Vagina (tissue), 2 donors: ENCODE results near the gene CBY2.

Source experiments
- POLR2A ChIP-seq, 2 donors: fragments of 450-650 bp; IDR thresholded peaks; one replicate each; pipeline ENCODE4 v1.6.1; 2017; ENCODE audit warnings: antibody characterized with exemption in 2 of 2, mild to moderate bottlenecking in 2 of 2, moderate library complexity in 2 of 2
- TF ChIP-seq, protein P1 (sequence below), 3 experiments: fragments of 450-650 bp in 2 of 3; fragments of 200-600 bp in 1 of 3; sonication (generic) in 1 of 3; IDR thresholded peaks; one replicate each; pipeline ENCODE4 v1.5.1; 2017 to 2019; ENCODE audit warnings: antibody characterized with exemption in 3 of 3, mild to moderate bottlenecking in 2 of 3, moderate library complexity in 2 of 3

DNA sequence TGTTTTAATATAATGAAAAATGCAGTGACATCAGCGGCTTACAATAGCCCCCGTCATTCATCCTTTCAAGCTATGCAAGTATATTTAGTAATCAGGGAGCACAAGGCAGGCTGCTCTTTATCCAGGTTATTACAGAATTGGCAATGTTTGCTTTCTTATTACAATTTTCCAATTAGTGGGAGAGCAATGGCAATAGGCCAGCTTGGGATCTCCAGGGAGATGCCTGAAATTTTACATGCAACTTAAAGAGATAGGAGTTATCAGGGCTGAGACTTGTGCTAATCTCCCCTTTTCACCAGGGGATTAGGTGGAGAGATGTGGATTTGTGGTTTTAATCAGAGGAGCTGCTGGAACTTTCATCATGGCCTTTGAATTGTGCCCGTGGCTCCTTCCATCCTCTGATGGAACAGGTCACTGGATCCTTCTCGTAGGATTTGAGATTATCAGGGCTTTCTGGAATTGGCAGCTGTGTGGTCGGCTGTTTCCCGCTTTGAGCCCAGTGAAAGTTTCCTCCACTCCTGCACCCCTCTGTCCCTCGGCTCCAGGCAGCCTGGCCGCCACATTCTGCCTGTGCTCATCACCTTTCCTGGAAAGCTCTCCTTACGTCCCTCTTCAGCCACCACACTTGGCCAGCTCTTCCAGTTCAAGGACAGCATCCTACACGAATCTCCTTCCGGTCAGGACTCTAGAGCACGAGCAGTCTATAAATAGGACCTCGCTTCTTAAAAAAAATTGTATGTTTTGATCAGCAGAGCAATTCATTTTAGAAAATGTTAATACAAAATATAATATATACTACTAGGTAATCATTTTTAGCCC is 47.0 kb downstream of the CBY2 start:
- TF ChIP-seq, protein P1, sequence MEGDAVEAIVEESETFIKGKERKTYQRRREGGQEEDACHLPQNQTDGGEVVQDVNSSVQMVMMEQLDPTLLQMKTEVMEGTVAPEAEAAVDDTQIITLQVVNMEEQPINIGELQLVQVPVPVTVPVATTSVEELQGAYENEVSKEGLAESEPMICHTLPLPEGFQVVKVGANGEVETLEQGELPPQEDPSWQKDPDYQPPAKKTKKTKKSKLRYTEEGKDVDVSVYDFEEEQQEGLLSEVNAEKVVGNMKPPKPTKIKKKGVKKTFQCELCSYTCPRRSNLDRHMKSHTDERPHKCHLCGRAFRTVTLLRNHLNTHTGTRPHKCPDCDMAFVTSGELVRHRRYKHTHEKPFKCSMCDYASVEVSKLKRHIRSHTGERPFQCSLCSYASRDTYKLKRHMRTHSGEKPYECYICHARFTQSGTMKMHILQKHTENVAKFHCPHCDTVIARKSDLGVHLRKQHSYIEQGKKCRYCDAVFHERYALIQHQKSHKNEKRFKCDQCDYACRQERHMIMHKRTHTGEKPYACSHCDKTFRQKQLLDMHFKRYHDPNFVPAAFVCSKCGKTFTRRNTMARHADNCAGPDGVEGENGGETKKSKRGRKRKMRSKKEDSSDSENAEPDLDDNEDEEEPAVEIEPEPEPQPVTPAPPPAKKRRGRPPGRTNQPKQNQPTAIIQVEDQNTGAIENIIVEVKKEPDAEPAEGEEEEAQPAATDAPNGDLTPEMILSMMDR (IDR thresholded peaks at IDR 0.05): no peak
- no peak for TF ChIP-seq POLR2A (IDR thresholded peaks at IDR 0.05)
